Stimulated activated CD4-positive, alpha-beta T cell treated with anti-CD3 and anti-CD28 coated beads, Interleukin-1b, Interleukin-23, amount 100 ng/mL, for 1 hour (primary cell): ENCODE results near the gene RNF225.
"Not testable (repeated sequence)": the region's sequence is repeated elsewhere in the genome, so short reads cannot be mapped to it uniquely, and the experiment has no call there.

Experiments used
- DNase-seq, 2 donors: peaks; one replicate each; pipeline ENCODE4 v3.0.0-alpha.2; 2020; ENCODE audit warnings: low read depth in 2 of 2

RNF225 gene

GRCh38 chr19:58362272-58362994 lies 33.0 kb upstream of the RNF225 start, which contains the start of gene ZNF497:
Gene ZNF497 (minus strand): TSS chr19:58362751. CDS start chr19:58357635, 5,116 bp downstream.
- DNase-seq = peak; percentile 93

GRCh38 chr19:58364146-58364545 lies 31.3 kb upstream of the RNF225 start:
- no peak for DNase-seq

- DNase-seq = no peak
Observed at GRCh38 chr19:58366585-58367430, 28.6 kb upstream of the RNF225 start.

GRCh38 chr19:58367698-58368454 lies 27.6 kb upstream of the RNF225 start:
- DNase-seq = no peak

GRCh38 chr19:58368561-58369360 lies 26.7 kb upstream of the RNF225 start:
- DNase-seq = no peak

GRCh38 chr19:58372311-58373133 lies 22.9 kb upstream of the RNF225 start:
- no peak for DNase-seq

- DNase-seq = no peak
Observed at GRCh38 chr19:58374200-58374599, 21.3 kb upstream of the RNF225 start.

GRCh38 chr19:58376724-58377123 lies 18.7 kb upstream of the RNF225 start:
- DNase-seq = not testable (repeated sequence)

- no peak for DNase-seq
Observed at GRCh38 chr19:58379246-58379645, 16.2 kb upstream of the RNF225 start.

GRCh38 chr19:58380037-58380661 lies 15.3 kb upstream of the RNF225 start:
- no peak for DNase-seq

- DNase-seq = peak; percentile 85 to 98
Observed at GRCh38 chr19:58380662-58381459, 14.6 kb upstream of the RNF225 start, which contains the start of gene ZNF837. Gene ZNF837 (minus strand): TSS chr19:58381030. CDS start chr19:58369332, 11,698 bp downstream.

GRCh38 chr19:58381460-58382212 lies 13.8 kb upstream of the RNF225 start:
- DNase-seq = no peak

GRCh38 chr19:58382997-58383603 lies 12.4 kb upstream of the RNF225 start:
- no peak for DNase-seq

- DNase-seq = no peak
Observed at GRCh38 chr19:58385313-58385890, 10.1 kb upstream of the RNF225 start.

GRCh38 chr19:58385891-58386575 lies 9.4 kb upstream of the RNF225 start:
- DNase-seq = no peak

GRCh38 chr19:58386576-58387337 lies 8.7 kb upstream of the RNF225 start, which contains the start of gene RPS5:
Gene RPS5 (plus strand): TSS chr19:58387269. CDS start chr19:58388138, 869 bp downstream.
- peak; percentile 90 to 92 for DNase-seq
